ENCODE results near the gene PPP2R3B. TPM values are rescaled to one million over a fixed set of nuclear protein-coding genes. Genes with fewer than 3 reads are reported as not detected.

PPP2R3B gene
- total RNA-seq, 1 experiment from 2014 or later = 130 TPM

DNA sequence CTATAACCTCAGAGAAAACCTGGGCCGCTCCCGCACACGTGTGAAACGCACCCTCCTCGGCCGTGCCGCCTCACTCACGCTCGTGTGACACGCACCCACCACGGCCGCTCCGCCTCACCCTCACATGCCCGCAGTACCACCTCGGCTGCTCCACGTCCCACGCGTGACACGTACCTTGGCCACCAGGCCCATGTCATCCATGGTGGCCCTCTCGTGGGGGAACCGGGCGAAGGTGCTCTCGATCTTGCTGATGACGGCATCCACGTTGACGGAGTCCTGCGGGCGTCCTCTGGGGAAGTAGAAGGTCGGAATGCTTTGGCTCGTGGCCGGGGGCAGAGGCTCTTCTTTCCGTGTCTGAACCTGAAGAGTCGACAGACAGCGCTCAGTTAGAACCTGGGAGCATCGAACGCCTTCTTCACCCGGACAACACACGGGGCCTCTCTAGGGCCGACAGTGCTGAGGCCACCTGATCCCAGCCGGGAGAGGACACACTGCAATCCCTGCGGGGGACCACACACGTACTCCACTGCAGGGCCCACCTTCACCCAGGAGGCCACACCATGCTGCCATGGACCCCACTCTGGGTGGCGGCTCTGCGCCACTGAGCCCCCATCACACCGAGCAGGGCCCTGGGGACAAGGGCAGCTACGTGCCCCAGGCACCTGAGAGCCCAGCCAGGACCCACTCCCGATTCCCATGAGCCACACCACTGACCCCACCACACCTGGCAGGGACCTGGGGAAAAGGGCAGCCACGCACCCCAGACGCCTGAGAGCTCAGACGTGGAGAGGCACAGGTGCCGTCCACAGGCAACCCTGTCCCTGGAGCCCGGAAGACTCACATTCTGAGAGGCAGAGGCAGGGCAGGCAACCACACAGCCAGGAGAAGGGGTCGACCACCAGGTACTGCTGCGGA lies 25.2 kb downstream of the PPP2R3B start (continued):
- TF ChIP-seq, protein P1, sequence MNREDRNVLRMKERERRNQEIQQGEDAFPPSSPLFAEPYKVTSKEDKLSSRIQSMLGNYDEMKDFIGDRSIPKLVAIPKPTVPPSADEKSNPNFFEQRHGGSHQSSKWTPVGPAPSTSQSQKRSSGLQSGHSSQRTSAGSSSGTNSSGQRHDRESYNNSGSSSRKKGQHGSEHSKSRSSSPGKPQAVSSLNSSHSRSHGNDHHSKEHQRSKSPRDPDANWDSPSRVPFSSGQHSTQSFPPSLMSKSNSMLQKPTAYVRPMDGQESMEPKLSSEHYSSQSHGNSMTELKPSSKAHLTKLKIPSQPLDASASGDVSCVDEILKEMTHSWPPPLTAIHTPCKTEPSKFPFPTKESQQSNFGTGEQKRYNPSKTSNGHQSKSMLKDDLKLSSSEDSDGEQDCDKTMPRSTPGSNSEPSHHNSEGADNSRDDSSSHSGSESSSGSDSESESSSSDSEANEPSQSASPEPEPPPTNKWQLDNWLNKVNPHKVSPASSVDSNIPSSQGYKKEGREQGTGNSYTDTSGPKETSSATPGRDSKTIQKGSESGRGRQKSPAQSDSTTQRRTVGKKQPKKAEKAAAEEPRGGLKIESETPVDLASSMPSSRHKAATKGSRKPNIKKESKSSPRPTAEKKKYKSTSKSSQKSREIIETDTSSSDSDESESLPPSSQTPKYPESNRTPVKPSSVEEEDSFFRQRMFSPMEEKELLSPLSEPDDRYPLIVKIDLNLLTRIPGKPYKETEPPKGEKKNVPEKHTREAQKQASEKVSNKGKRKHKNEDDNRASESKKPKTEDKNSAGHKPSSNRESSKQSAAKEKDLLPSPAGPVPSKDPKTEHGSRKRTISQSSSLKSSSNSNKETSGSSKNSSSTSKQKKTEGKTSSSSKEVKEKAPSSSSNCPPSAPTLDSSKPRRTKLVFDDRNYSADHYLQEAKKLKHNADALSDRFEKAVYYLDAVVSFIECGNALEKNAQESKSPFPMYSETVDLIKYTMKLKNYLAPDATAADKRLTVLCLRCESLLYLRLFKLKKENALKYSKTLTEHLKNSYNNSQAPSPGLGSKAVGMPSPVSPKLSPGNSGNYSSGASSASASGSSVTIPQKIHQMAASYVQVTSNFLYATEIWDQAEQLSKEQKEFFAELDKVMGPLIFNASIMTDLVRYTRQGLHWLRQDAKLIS (CRISPR knock-in tag; IDR thresholded peaks at IDR 0.05; ENCODE audit: borderline replicate concordance) = no peak

- ATAC-seq (no peak), DNase-seq (ENCODE audit: low spot score) (no peak)
- ChIA-PET CTCF (no interaction called here), POLR2A (no interaction called here)
- Mint-ChIP-seq H3K4me1 (no peaks in the 10 kb centered on the region), H3K9me3 (peaks cover 8% of the 10 kb centered on the region), H3K27me3 (ENCODE audit: low read depth) (no peaks in the 10 kb centered on the region; the same call in 1 of the 2 replicates), H3K27ac (no peak overlapping the region), H3K4me3 (no peak overlapping the region), H3K36me3 (peaks cover 56% of the 10 kb centered on the region)
- TF ChIP-seq FOXJ3 (CRISPR knock-in tag; IDR thresholded peaks at IDR 0.05; ENCODE audit: borderline replicate concordance) (no peak), TEAD1 (CRISPR knock-in tag; IDR thresholded peaks at IDR 0.05) (no peak), ZNF512 (CRISPR knock-in tag; IDR thresholded peaks at IDR 0.05; ENCODE audit: borderline replicate concordance) (no peak), ZNF416 (CRISPR knock-in tag; IDR thresholded peaks at IDR 0.05) (no peak), MXD4 (CRISPR knock-in tag; IDR thresholded peaks at IDR 0.05; ENCODE audit: borderline replicate concordance) (no peak)
Measured at GRCh38 chrX:360496-361150, 26.1 kb downstream of the PPP2R3B start.

DNA sequence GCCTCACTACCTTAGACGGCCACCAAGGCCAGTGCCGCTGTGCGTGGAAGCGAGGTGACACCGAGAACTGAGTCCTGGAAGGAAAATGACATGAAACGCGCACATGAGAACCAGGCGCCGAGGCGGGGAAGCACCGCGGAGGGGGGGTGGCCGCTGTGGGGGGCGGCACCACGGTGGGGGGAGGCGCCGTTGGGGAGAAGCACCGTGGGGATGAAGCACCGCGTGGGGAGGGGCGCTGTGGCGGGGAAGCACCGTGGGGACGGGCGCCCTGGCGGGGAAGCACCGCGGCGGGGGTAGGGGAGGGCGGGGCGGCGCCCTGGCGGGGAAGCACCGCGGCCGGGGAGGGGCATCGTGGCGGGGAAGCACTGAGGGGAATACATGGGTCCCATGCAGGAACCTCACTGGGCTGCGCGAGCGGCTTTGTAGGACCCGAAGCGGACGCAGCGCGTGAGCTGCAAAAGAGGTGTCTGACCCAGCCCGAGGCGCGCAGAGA lies 28.0 kb downstream of the PPP2R3B start:
- H3K36me3 Mint-ChIP-seq = peaks cover 52% of the 10 kb centered on the region
- peaks cover 7% of the 10 kb centered on the region for H3K9me3 Mint-ChIP-seq
- ChIA-PET POLR2A (no interaction called here), CTCF (no interaction called here)
- H3K27ac Mint-ChIP-seq = peak overlapping the region; percentile 86
- TF ChIP-seq KAT7 (CRISPR knock-in tag; IDR thresholded peaks at IDR 0.05; ENCODE audit: borderline replicate concordance) (no peak), CREB1 (CRISPR knock-in tag; IDR thresholded peaks at IDR 0.05) (no peak), TEAD1 (CRISPR knock-in tag; IDR thresholded peaks at IDR 0.05) (no peak), E2F5 (CRISPR knock-in tag; IDR thresholded peaks at IDR 0.05) (no peak), NFATC4 (CRISPR knock-in tag; IDR thresholded peaks at IDR 0.05) (no peak), NFYB (CRISPR knock-in tag; conservative IDR thresholded peaks at IDR 0.05; ENCODE audit: low read depth) (no peak), ZNF281 (CRISPR knock-in tag; IDR thresholded peaks at IDR 0.05) (no peak), ZMAT4 (CRISPR knock-in tag; IDR thresholded peaks at IDR 0.05) (no peak), FOXJ3 (CRISPR knock-in tag; IDR thresholded peaks at IDR 0.05; ENCODE audit: borderline replicate concordance) (no peak), CDX4 (CRISPR knock-in tag; IDR thresholded peaks at IDR 0.05; ENCODE audit: borderline replicate concordance) (no peak), GRHL2 (CRISPR knock-in tag; IDR thresholded peaks at IDR 0.05; ENCODE audit: insufficient replicate concordance, severe bottlenecking) (no peak), IRF1 (CRISPR knock-in tag; IDR thresholded peaks at IDR 0.05) (no peak)
- TF ChIP-seq, protein P2, sequence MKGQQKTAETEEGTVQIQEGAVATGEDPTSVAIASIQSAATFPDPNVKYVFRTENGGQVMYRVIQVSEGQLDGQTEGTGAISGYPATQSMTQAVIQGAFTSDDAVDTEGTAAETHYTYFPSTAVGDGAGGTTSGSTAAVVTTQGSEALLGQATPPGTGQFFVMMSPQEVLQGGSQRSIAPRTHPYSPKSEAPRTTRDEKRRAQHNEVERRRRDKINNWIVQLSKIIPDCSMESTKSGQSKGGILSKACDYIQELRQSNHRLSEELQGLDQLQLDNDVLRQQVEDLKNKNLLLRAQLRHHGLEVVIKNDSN (CRISPR knock-in tag; IDR thresholded peaks at IDR 0.05) = no peak
- no peaks in the 10 kb centered on the region for H3K4me1 Mint-ChIP-seq
- no peak overlapping the region for H3K4me3 Mint-ChIP-seq
- no peak for DNase-seq (ENCODE audit: low spot score)
- ATAC-seq = peak; percentile 24; the same call in 1 of the 2 replicates
- no peaks in the 10 kb centered on the region; the same call in 1 of the 2 replicates for H3K27me3 Mint-ChIP-seq (ENCODE audit: low read depth)
